GM12801 (cell line): ENCODE measurements around the gene MTMR12.

Experiments used
- CTCF ChIP-seq: IDR thresholded peaks from one replicate; pipeline ENCODE4 v1.5.1; 2011; ENCODE audit warnings: control low read depth; ENCODE audit not compliant: insufficient read length; ENCODE audit errors: extremely low read depth

MTMR12 gene

DNA sequence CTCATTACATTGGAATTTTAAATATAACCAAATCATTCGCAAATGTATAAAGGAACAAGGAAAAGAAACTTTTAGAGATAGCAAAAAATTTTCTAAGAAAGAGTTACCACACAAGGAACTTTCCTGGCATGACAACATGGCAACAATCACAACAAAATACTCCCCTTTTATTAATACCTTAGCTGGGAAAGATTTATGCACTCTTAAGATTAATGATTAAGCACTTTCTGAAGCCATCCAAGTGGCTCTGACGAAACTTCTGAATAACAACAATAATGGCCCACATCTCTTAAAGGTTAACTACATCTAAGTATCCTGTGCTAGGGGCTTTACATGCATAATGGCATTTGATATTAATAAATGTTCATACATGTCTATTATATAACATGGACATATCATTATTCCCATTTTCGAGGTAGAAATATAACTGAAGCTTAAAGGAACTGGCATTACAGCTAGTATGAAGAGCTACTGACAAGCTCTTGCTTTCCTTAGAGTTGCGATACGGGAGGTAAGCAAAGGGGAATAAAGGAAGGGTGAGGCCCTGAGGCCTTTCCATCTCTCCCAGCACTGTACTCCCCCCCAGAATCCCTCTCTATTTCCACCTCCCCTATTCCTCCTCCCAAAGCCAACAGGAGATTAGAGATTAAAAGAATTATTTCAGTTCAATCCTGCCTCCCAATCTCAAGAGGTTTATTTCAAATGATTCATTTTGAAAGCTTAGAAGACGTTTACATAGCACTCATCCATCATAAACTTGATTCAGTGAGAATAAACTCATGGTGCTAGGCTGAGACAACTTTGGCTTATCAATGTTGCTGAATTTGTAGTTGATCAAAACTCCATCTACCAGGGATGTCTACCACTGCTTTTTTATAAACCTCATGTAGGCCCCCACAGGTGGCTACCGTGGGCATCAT lies 9.6 kb downstream of the MTMR12 start:
- TF ChIP-seq CTCF = no peak

- no peak for TF ChIP-seq CTCF
Observed at GRCh38 chr5:32301891-32302290, 10.8 kb downstream of the MTMR12 start.

DNA sequence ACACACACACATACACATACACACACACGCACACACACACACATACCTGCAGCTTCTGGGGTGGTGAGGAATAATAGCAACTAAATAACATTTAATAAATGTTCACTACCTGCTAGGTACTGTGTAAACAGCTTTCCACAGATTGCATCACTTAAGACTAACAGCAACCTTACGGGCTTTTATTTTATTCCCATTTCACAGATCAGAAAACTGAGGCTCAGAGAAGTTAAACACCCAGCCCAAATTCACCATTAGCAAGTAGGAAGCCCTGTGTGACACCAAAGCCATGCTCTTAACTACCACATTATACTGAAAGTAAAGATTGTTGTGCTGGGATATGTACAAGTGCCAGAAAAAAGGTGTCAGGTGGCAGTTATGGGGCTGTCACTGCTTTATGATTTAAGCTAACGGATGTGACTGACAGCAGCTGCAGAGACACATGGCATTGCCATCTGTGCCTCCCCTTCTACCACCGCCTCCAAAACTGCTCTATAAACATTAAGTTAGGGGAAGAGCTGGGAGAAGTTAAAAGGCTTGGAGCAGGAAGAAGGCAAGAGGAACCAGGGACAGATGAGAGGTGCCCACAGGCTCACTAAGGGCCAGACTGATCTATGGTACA lies 13.6 kb downstream of the MTMR12 start:
- no peak for TF ChIP-seq CTCF

DNA sequence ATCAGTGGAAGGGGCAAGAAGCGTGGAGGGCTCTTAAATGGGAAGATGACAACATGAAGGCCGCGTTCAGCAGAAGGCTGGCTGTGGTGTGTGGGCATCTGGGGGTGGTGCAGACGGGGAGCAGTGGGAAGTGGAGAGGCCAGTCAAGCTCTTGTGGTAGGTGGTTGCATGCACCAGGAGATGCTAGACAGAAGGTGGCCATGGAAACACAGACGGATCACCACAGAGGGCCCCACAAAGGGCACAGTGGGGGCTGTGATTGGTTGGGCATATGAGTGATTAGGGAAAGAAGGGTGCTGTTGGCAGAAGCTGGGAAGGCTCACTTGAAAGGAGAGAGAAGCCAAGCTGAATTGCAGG lies 14.7 kb downstream of the MTMR12 start:
- no peak for TF ChIP-seq CTCF

GRCh38 chr5:32297181-32298058 lies 15.3 kb downstream of the MTMR12 start:
- no peak for TF ChIP-seq CTCF

DNA sequence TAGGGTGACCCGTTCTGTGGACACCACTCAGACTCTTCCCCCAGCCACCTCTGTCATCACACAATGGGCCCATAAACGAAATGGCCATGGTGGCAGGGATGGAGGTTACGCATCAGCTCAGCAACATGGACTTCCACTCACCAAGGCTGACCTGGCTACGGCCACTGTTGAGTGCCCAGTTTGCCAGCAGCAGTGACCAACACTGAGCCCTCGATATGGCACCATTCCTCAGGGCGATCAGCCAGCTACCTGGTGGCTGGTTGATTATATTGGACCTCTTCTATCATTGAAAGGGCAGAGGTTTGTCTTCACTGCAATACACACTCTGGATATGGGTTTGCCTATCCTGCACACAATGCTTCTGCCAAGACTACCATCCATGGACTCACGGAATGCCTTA lies 21.1 kb downstream of the MTMR12 start:
- TF ChIP-seq CTCF = no peak

- no peak for TF ChIP-seq CTCF
Observed at GRCh38 chr5:32290922-32291321, 21.8 kb downstream of the MTMR12 start.
